ENCODE results near the gene RBMS3.
"Not testable (repeated sequence)": the region's sequence is repeated elsewhere in the genome, so short reads cannot be mapped to it uniquely, and the experiment has no call there.

The RBMS3 gene

GRCh38 chr3:29494305-29495036, 213.6 kb downstream of the RBMS3 start:
- DNase-seq, result no peak
- in situ Hi-C loops (cut with MboI; ENCODE audit: low pct_unique_long_range_greater_than_20kb, low sequenced_read_pairs), result no loop called here

- in situ Hi-C loops (cut with MboI; ENCODE audit: low pct_unique_long_range_greater_than_20kb, low sequenced_read_pairs), result no loop called here
- DNase-seq, result no peak
Measured at GRCh38 chr3:29497282-29497681, 216.4 kb downstream of the RBMS3 start.

GRCh38 chr3:29502771-29503170, 221.9 kb downstream of the RBMS3 start:
- in situ Hi-C loops (cut with MboI; ENCODE audit: low pct_unique_long_range_greater_than_20kb, low sequenced_read_pairs), result no loop called here
- DNase-seq, result no peak

GRCh38 chr3:29503314-29503713, 222.4 kb downstream of the RBMS3 start:
- no peak for DNase-seq
- in situ Hi-C loops (cut with MboI; ENCODE audit: low pct_unique_long_range_greater_than_20kb, low sequenced_read_pairs), result no loop called here

GRCh38 chr3:29503958-29504357, 223.1 kb downstream of the RBMS3 start:
- in situ Hi-C loops (cut with MboI; ENCODE audit: low pct_unique_long_range_greater_than_20kb, low sequenced_read_pairs), result no loop called here

GRCh38 chr3:29506502-29506901, 225.6 kb downstream of the RBMS3 start:
- in situ Hi-C loops (cut with MboI; ENCODE audit: low pct_unique_long_range_greater_than_20kb, low sequenced_read_pairs), result no loop called here

More at GRCh38 chr3:29503958-29504357, 223.1 kb downstream of the RBMS3 start:
- no peak for DNase-seq

GRCh38 chr3:29511701-29512100, 230.8 kb downstream of the RBMS3 start:
- DNase-seq, result no peak
- in situ Hi-C loops (cut with MboI; ENCODE audit: low pct_unique_long_range_greater_than_20kb, low sequenced_read_pairs), result no loop called here

More at GRCh38 chr3:29506502-29506901, 225.6 kb downstream of the RBMS3 start:
- no peak for DNase-seq

- no peak for DNase-seq
- in situ Hi-C loops (cut with MboI; ENCODE audit: low pct_unique_long_range_greater_than_20kb, low sequenced_read_pairs), result no loop called here
Measured at GRCh38 chr3:29512641-29513040, 231.8 kb downstream of the RBMS3 start.

GRCh38 chr3:29513236-29513635, 232.4 kb downstream of the RBMS3 start:
- DNase-seq, result no peak
- in situ Hi-C loops (cut with MboI; ENCODE audit: low pct_unique_long_range_greater_than_20kb, low sequenced_read_pairs), result no loop called here

GRCh38 chr3:29514170-29514569, 233.3 kb downstream of the RBMS3 start:
- no peak for DNase-seq
- in situ Hi-C loops (cut with MboI; ENCODE audit: low pct_unique_long_range_greater_than_20kb, low sequenced_read_pairs), result no loop called here

- peak; percentile 31 for DNase-seq
- in situ Hi-C loops (cut with MboI; ENCODE audit: low pct_unique_long_range_greater_than_20kb, low sequenced_read_pairs), result no loop called here
Measured at GRCh38 chr3:29514912-29515311, 234.0 kb downstream of the RBMS3 start.

- in situ Hi-C loops (cut with MboI; ENCODE audit: low pct_unique_long_range_greater_than_20kb, low sequenced_read_pairs), result no loop called here
- DNase-seq, result no peak
Measured at GRCh38 chr3:29515451-29515850, 234.6 kb downstream of the RBMS3 start.

- in situ Hi-C loops (cut with MboI; ENCODE audit: low pct_unique_long_range_greater_than_20kb, low sequenced_read_pairs), result no loop called here
- no peak for DNase-seq
Measured at GRCh38 chr3:29516164-29516563, 235.3 kb downstream of the RBMS3 start.

- in situ Hi-C loops (cut with MboI; ENCODE audit: low pct_unique_long_range_greater_than_20kb, low sequenced_read_pairs), result no loop called here
Measured at GRCh38 chr3:29520764-29521163, 239.9 kb downstream of the RBMS3 start.

GRCh38 chr3:29521293-29521692, 240.4 kb downstream of the RBMS3 start:
- DNase-seq, result no peak
- in situ Hi-C loops (cut with MboI; ENCODE audit: low pct_unique_long_range_greater_than_20kb, low sequenced_read_pairs), result no loop called here

More at GRCh38 chr3:29520764-29521163, 239.9 kb downstream of the RBMS3 start:
- DNase-seq, result no peak

GRCh38 chr3:29521751-29522150, 240.9 kb downstream of the RBMS3 start:
- DNase-seq, result no peak
- in situ Hi-C loops (cut with MboI; ENCODE audit: low pct_unique_long_range_greater_than_20kb, low sequenced_read_pairs), result no loop called here

GRCh38 chr3:29524433-29524832, 243.6 kb downstream of the RBMS3 start:
- in situ Hi-C loops (cut with MboI; ENCODE audit: low pct_unique_long_range_greater_than_20kb, low sequenced_read_pairs); DNase-seq: not testable (repeated sequence)

- in situ Hi-C loops (cut with MboI; ENCODE audit: low pct_unique_long_range_greater_than_20kb, low sequenced_read_pairs), result no loop called here
- DNase-seq, result no peak
Measured at GRCh38 chr3:29525254-29525881, 244.5 kb downstream of the RBMS3 start.

- in situ Hi-C loops (cut with MboI; ENCODE audit: low pct_unique_long_range_greater_than_20kb, low sequenced_read_pairs), result no loop called here
- DNase-seq, result no peak
Measured at GRCh38 chr3:29527246-29527645, 246.4 kb downstream of the RBMS3 start.

GRCh38 chr3:29531644-29532043, 250.8 kb downstream of the RBMS3 start:
- no peak for DNase-seq
- in situ Hi-C loops (cut with MboI; ENCODE audit: low pct_unique_long_range_greater_than_20kb, low sequenced_read_pairs), result no loop called here

GRCh38 chr3:29532473-29532872, 251.6 kb downstream of the RBMS3 start:
- in situ Hi-C loops (cut with MboI; ENCODE audit: low pct_unique_long_range_greater_than_20kb, low sequenced_read_pairs), result no loop called here
- DNase-seq, result no peak

Measured in KBM-7 (cell line).